Tibial artery (tissue), 4 donors: ENCODE measurements around the gene UBXN2A.
"Not testable (repeated sequence)": the region's sequence is repeated elsewhere in the genome, so short reads cannot be mapped to it uniquely, and the experiment has no call there.

Experiments
- DNase-seq, 2 donors: peaks; one replicate each; pipeline ENCODE4 v3.0.0-alpha.2; 2019
- H3K27ac ChIP-seq, 2 donors: fragments of 200-600 bp; sonication (generic) in 1 of 2; 1 replicate in 1 of 2; 2 replicates in 1 of 2; pipeline ENCODE4 v1.5.1; 2018 to 2019; ENCODE audit warnings: mild to moderate bottlenecking in 1 of 2
- H3K27me3 ChIP-seq, 2 donors: fragments of 200-600 bp; sonication (generic) in 1 of 2; one replicate each; pipeline versions ENCODE4 v1.5.1 to v1.6.0; 2016 to 2019
- H3K36me3 ChIP-seq, 3 donors: fragments of 200-600 bp; sonication (generic) in 2 of 3; one replicate each; pipeline ENCODE4 v1.5.1; 2016 to 2019; ENCODE audit warnings: mild to moderate bottlenecking in 2 of 3
- H3K4me1 ChIP-seq, 4 donors: fragments of 200-600 bp; sonication (generic) in 2 of 4; 1 replicate in 3 of 4; 2 replicates in 1 of 4; pipeline ENCODE4 v1.5.1; 2016 to 2019
- H3K4me3 ChIP-seq, 2 donors: fragments of 200-600 bp; sonication (generic) in 1 of 2; 1 replicate in 1 of 2; 2 replicates in 1 of 2; pipeline ENCODE4 v1.5.1; 2018 to 2019; ENCODE audit warnings: mild to moderate bottlenecking in 2 of 2
- H3K9me3 ChIP-seq, 3 donors: fragments of 200-600 bp; sonication (generic) in 1 of 3; one replicate each; pipeline ENCODE4 v1.5.1; 2016 to 2019
- intact Hi-C: fragments of 100-400 bp; cut with DNase I; formaldehyde crosslinking; loops from one replicate; pipeline ENCODE4 v1.15.0; 2023; ENCODE audit warnings: low total_unique reads
- TF ChIP-seq, protein P1 (sequence below), 2 experiments: fragments of 200-600 bp in 1 of 2; fragments of 450-650 bp in 1 of 2; IDR thresholded peaks; one replicate each; pipeline ENCODE4 v1.5.1; 2017 to 2019; ENCODE audit warnings: antibody characterized with exemption in 2 of 2, mild to moderate bottlenecking in 1 of 2, moderate library complexity in 1 of 2

UBXN2A gene

GRCh38 chr2:24026233-24026632 lies 86.0 kb downstream of the UBXN2A start:
- H3K4me1 ChIP-seq = no peaks in the 10 kb centered on the region
- DNase-seq = no peak
- TF ChIP-seq, protein P1, sequence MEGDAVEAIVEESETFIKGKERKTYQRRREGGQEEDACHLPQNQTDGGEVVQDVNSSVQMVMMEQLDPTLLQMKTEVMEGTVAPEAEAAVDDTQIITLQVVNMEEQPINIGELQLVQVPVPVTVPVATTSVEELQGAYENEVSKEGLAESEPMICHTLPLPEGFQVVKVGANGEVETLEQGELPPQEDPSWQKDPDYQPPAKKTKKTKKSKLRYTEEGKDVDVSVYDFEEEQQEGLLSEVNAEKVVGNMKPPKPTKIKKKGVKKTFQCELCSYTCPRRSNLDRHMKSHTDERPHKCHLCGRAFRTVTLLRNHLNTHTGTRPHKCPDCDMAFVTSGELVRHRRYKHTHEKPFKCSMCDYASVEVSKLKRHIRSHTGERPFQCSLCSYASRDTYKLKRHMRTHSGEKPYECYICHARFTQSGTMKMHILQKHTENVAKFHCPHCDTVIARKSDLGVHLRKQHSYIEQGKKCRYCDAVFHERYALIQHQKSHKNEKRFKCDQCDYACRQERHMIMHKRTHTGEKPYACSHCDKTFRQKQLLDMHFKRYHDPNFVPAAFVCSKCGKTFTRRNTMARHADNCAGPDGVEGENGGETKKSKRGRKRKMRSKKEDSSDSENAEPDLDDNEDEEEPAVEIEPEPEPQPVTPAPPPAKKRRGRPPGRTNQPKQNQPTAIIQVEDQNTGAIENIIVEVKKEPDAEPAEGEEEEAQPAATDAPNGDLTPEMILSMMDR (IDR thresholded peaks at IDR 0.05) = no peak
- no peaks in the 10 kb centered on the region for H3K27me3 ChIP-seq
- intact Hi-C loops = no loop called here
- no peaks in the 10 kb centered on the region for H3K9me3 ChIP-seq
- no peak overlapping the region for H3K4me3 ChIP-seq
- peaks cover 46 to 97% (median 56%) of the 10 kb centered on the region in 3 donors for H3K36me3 ChIP-seq
- no peak overlapping the region for H3K27ac ChIP-seq

DNA sequence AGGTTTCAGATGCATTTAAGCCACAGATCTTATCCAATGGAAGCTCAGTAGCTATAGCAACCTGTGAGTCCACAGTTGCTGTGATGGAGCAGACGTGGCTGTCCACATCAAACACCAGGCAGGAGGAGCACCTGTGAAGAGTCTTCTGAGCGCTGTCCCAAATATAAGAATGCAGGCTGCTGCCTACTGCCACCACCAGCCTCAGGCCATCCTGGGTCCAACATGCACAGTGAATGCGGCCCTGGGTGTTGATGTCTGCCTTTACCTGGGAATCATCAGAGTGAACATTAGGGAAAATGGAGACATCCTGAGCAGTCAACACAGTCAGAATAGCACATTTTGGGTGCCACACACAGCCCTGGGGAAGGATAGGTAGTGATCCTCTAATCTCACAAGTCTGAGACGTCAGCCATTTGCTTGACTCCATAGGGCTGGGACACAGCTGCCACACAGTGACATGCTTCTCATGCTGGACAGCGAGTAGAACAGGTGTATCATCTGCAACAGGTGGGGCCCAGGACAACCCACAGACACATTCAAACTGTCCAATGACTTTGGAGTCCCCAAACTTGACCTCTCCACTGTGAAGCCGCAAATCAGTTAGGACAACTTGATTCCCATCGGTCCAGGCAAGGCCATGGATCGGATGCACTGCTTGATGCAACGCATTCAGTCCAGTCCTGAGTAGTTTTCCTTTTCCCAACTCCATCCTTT lies 98.7 kb downstream of the UBXN2A start:
- Histone ChIP-seq H3K27me3 (no peaks in the 10 kb centered on the region), H3K9me3 (no peaks in the 10 kb centered on the region), H3K4me1 (peaks cover 0 to 3% (median 0%) of the 10 kb centered on the region in 4 donors), H3K4me3 (no peak overlapping the region), H3K36me3 (peaks cover 18 to 32% (median 29%) of the 10 kb centered on the region in 3 donors), H3K27ac (no peak overlapping the region)
- intact Hi-C loops = no loop called here
- no peak for DNase-seq
- TF ChIP-seq, protein P1 (IDR thresholded peaks at IDR 0.05) = no peak

DNA sequence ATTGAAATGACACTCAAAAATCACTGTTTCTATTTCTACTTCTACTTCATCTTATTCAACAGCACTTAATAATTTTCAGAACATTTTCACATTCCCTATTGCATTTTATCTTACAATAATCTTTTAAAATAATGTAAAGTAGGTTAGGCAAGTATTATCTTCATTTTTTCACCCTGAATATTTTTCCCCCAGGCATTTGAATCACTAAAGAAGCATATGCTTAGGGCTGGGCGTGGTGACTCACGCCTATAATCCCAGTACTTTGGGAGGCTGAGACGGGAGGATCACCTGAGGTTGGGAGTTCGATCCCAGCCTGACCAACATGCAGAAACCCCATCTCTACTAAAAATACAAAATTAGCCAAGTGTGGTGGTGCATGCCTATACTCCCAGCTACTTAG lies 100.2 kb downstream of the UBXN2A start:
- Histone ChIP-seq H3K36me3 (peaks cover 18 to 32% (median 29%) of the 10 kb centered on the region in 3 donors), H3K27ac (no peak overlapping the region), H3K27me3 (no peaks in the 10 kb centered on the region), H3K4me1 (peaks cover 0 to 3% (median under 1%) of the 10 kb centered on the region in 4 donors), H3K4me3 (no peak overlapping the region), H3K9me3 (no peaks in the 10 kb centered on the region)
- TF ChIP-seq, protein P1 (IDR thresholded peaks at IDR 0.05) = no peak
- intact Hi-C loops = no loop called here
- no peak for DNase-seq

DNA sequence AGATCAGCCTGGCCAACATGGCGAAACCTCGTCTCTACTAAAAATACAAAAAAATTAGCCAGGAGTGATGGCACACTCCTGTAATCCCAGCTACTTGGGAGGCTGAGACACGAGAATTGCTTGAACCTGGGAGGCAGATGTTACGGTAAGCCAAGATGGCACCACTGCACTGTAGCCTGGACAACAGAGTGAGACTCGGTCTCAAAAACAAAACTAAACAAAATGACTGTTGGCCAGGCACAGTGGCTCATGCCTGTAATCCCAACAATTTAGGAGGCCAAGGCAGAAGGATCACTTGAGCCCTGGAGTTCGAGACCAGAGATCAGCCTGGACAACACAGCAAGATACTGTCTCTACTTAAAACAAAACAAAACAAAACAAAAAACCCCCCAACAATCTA lies 102.9 kb downstream of the UBXN2A start:
- Histone ChIP-seq H3K4me1 (peaks cover 0 to 22% (median 10%) of the 10 kb centered on the region in 4 donors), H3K36me3 (peaks cover 14 to 17% (median 15%) of the 10 kb centered on the region in 3 donors)
- H3K27ac ChIP-seq, DNase-seq, intact Hi-C loops, H3K27me3 ChIP-seq, H3K4me3 ChIP-seq, H3K9me3 ChIP-seq: not testable (repeated sequence)

DNA sequence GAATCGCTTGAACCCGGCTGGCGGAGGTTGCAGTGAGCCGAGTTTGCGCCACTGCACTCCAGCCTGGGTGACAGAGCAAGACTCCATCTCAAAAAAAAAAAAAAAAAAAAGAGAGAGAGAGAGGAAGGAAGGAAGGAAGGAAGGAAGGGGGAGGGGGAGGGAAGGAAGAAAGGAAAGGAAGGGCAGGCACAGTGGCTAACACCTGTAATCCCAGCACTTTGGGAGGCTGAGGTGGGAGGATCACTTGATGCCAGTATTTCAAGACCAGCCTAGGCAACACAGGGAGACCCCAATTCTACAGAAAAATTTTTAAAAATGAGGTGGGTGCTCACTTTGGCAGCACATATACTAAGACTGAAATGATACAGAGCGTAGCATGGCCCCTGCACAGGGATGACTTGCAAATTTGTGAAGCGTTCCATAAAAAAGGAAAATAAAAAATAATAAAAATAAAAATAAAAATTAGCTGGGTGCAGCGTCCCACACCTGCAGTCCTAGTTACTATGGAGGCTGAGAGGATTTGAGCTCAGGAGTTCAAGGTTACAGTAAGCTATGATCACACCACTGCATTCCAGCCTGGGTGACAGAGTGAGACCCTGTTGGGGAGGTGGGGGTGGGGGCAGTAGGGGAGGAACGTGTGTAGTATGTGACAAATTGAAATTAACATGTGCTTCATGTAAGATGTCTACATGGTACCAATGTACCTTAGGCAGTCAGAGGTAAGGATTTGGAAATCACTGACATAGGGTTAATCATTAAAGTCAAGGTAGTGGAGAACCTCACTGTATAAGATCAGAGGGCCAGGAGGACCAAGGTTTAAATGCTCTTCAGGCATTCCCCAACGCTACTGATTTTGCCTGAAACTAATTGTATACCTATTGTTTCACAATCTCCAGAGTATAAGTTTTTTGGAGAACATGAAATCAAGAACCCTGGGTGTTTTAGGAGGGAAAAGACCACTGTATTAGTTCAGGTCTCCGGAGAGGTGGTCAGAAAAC lies 105.5 kb downstream of the UBXN2A start:
- H3K27me3 ChIP-seq = no peaks in the 10 kb centered on the region
- H3K36me3 ChIP-seq = no peaks in the 10 kb centered on the region
- peak overlapping the region in 1 of 2 donors; percentile 86 for H3K4me3 ChIP-seq
- H3K9me3 ChIP-seq = no peaks in the 10 kb centered on the region
- intact Hi-C loops = loop anchor here (5.0 kb wide), 1 partner anchor 36 kb away; the partner anchor contains the start of gene TP53I3
- peak overlapping the region; percentile 84 for H3K27ac ChIP-seq
- no peak for DNase-seq
- H3K4me1 ChIP-seq = peaks cover 0 to 42% (median 22%) of the 10 kb centered on the region in 4 donors
- TF ChIP-seq, protein P1 (IDR thresholded peaks at IDR 0.05) = no peak
